KG1 (cell line): Measurements from ENCODE around the gene PLEKHS1.
"Not testable (repeated sequence)": the region's sequence is repeated elsewhere in the genome, so short reads cannot be mapped to it uniquely, and the experiment has no call there.

Source experiments
- DNase-seq: peaks from one replicate; lab custom pipeline; 2025; lab: John Stamatoyannopoulos, UW

The PLEKHS1 gene

GRCh38 chr10:113740850-113741249 is 10.6 kb upstream of the PLEKHS1 start:
- no peak for DNase-seq

DNA sequence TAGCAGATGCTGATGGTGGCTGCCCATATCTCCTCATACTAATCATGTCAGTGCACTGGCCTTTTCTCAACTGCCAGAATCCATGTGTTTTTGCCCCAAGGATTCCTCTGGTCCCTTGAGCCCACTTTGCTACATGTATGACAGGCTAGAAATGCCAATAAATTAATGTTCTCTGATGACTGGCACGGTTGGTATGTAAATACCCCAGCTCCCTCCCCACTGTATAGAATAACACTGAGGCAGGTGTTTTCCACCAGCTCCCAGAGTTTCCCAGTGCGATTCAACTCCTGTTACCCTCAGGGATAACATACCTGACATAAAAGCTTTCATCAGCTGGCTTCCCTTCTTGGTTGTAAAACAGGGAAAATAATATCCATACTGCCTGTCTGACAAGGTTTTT is 9.0 kb upstream of the PLEKHS1 start:
- no peak for DNase-seq

- no peak for DNase-seq
Measured at GRCh38 chr10:113743594-113743993, 7.9 kb upstream of the PLEKHS1 start.

DNA sequence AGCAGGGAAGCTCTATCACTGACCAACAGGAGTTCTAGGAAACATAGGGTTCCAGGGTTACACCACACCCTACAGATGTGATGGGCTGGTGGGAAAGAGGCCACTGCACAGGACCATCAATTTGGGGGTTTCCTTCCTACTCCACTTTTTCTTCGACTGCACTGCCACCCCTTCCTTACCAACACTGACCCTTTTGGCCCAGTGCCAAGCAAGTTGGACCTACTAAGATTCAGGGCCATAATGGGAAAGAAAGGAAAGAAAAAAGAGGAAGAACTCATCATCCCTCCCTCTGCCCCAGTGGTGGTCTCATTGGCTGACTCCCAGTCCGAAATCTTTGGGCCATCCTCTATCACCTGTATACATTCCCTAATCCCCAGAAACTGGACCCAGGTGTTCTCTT is 6.1 kb upstream of the PLEKHS1 start:
- DNase-seq: no peak

DNA sequence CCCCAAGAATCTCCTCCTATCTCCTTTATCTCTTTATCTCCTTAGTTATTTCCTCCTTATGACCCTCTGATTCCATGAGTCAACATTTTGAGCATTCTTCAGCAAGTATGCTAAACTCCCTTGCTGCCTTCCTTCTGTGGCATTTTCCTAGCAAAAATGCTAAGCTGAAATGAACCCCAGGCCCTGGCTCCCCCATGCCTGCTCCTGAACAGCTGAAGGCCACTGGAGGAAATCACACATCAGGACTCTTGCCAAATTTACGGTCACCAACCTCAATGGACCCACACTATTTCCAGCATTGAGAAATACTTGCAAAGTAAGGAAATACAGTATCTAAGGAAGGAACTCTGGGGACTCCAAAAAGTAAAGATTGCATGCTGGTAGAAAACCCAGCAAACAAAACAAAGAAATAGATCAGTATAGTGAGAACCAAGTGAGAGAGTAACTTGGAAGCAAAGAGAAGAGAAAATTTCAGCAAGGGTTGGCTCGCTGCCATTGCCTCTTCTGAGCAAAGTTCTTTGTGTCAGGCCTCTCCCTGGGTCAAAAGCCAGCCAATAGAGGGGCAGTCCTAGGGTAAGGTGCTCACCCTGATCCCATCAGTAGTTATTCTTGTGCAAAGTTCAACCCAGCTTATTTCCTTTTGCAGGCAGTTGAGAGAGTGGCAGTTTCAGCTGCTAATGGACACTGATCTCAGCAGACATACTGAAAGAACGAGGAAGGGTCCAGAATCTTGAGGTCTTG is 5.1 kb upstream of the PLEKHS1 start:
- no peak for DNase-seq

- no peak for DNase-seq
Measured at GRCh38 chr10:113752553-113752952, 1.1 kb downstream of the PLEKHS1 start.

- no peak for DNase-seq
Measured at GRCh38 chr10:113753020-113753692, 1.7 kb downstream of the PLEKHS1 start.

GRCh38 chr10:113754125-113754524 is 2.6 kb downstream of the PLEKHS1 start:
- DNase-seq: no peak

- no peak for DNase-seq
Measured at GRCh38 chr10:113754768-113755167, 3.3 kb downstream of the PLEKHS1 start.

- DNase-seq: no peak
Measured at GRCh38 chr10:113756940-113757543, 5.6 kb downstream of the PLEKHS1 start.

GRCh38 chr10:113762083-113762482 is 10.6 kb downstream of the PLEKHS1 start:
- no peak for DNase-seq

DNA sequence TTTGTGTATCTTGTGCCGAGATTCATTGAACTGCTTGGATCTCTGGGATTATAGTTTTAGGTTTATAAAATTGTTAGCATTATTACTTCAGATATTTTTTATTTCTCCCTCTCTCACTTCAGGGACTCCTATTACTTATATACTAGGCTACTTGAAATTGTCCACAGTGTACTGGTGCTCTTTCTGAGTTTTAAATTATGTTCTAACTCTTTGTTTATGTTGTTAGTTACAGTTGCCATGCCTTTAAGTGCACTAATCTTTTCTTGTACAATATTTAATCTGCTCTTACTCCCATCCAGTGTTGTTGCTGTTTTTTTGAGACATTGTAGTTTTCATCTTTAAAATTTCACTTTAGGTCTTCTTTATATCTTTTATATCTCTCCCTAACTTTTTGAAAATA is 13.1 kb downstream of the PLEKHS1 start:
- no peak for DNase-seq

GRCh38 chr10:113765910-113766309 is 14.4 kb downstream of the PLEKHS1 start:
- DNase-seq: no peak

DNA sequence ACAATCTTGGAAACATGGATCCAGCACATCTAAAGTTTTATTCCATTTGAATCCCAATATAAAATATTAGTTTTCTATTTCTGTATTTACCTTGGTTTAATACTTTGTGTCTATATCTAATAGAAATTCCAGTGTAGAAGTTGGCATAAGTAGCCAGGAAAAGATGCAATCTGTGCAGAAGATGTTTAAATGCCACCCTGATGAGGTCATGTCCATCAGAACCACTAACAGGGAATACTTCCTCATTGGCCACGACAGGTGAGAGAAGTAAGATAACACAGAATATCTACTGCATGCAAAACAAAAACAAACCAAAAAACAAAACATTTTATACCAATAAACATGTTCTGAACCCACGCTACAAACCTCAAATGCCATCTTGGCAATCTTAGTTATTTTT is 15.7 kb downstream of the PLEKHS1 start:
- DNase-seq: no peak

DNA sequence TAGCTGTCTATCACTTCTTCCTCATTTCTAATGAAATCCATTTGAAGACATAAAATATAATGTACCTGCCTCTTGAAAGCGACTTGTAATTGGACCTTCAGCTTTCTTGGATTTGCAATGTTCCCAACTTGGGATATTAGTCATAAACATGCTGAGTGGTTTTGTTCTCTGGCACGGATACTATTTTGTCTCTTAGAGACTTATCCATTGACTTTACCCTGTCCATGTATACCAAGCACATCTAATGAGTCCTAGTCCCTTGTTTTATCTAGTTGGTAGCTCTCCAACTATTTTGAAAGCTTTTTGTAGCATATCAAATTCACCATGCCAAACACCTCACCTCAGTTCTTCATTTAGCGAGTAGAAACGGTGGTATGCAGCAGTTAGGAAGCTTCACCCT is 18.9 kb downstream of the PLEKHS1 start:
- DNase-seq: no peak

GRCh38 chr10:113771131-113771530 is 19.6 kb downstream of the PLEKHS1 start:
- not testable (repeated sequence) for DNase-seq

DNA sequence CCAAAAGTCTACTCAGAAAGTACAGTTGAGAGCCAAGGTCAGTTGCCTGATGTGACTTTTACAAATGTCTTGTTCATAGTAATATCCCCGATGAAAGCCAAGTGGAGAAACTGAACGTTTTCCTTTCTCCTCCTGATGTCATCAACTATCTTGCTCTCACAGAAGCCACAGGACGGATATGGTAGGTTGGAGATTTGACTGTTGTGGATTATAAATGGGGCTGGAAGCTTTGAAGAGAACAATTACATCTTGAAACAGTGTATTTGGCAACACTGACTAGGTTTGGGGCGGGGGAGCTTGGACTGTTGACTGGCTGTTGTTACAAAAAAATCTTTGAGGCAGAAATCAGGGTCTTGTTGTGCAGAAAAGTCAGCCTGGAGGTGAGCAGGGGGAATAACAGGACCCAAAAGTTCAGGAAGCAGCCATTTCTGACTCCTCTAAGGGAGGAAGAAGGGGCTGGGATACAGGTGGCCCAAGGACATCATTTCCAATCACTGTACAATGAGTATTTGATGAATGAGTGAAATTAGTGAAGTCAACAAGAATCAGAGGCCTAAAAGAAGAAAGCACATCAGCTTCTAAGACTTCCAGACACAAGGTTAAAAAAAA is 24.3 kb downstream of the PLEKHS1 start:
- DNase-seq: no peak

GRCh38 chr10:113776553-113776952 is 25.1 kb downstream of the PLEKHS1 start:
- no peak for DNase-seq

- DNase-seq: no peak
Measured at GRCh38 chr10:113780681-113781250, 29.3 kb downstream of the PLEKHS1 start.

- no peak for DNase-seq
Measured at GRCh38 chr10:113782367-113782766, 30.9 kb downstream of the PLEKHS1 start.

- DNase-seq: no peak
Measured at GRCh38 chr10:113782986-113783704, 31.7 kb downstream of the PLEKHS1 start.

DNA sequence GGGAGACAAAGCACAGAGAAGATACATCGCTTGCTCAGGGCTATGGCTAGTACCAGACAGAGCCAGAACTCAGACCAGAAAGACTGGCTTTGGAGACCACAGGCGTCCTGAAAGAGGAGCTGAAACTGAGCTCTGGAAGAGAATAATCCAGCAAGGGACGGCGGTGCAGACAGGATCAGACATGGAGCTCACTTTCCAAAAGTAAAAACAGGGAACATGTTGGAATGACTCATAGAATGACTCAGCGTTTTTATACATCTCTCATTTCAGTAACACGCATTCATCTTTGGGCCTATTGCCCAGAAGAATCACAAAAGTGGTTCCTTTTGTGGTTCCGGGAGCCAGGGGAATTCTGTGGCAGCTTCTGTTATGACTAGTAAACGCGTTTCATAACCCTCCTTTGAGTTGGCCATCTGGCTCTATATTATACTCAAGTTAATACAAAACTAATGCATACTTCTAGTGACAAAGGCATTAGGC is 37.2 kb downstream of the PLEKHS1 start:
- DNase-seq: no peak
